Measurements from ENCODE around the gene RNF224. TPM values are rescaled to one million over a fixed set of nuclear protein-coding genes. Genes with fewer than 3 reads are reported as not detected.
"Not testable (repeated sequence)": the region's sequence is repeated elsewhere in the genome, so short reads cannot be mapped to it uniquely, and the experiment has no call there.

RNF224 gene
- total RNA-seq, 1 donor from 2014 or later = not detected

GRCh38 chr9:137241490-137242268 lies 14.4 kb downstream of the RNF224 start:
- DNase-seq (ENCODE audit: low read depth) (no peak), FAIRE-seq (no peak)
- Histone ChIP-seq H2AFZ (ENCODE audit: low read depth, low read length) (no peak overlapping the region), H3K4me1 (ENCODE audit: insufficient read depth, low read length) (peaks cover 25% of the 10 kb centered on the region), H3K27me3 (ENCODE audit: insufficient read depth, low read length) (no peaks in the 10 kb centered on the region), H3K9me3 (ENCODE audit: insufficient read depth, low read depth, low read length) (no peaks in the 10 kb centered on the region), H3K79me2 (ENCODE audit: insufficient read depth, low read length) (peaks cover 54% of the 10 kb centered on the region), H3K36me3 (ENCODE audit: insufficient read depth, low read length) (peaks cover 9% of the 10 kb centered on the region), H4K20me1 (ENCODE audit: insufficient read depth, low read length) (peaks cover 62% of the 10 kb centered on the region), H3K4me2 (ENCODE audit: low read length) (peak overlapping the region; percentile 90), H3K9ac (ENCODE audit: low read length) (peak overlapping the region; percentile 88), H3K27ac (ENCODE audit: low read depth, low read length) (peak overlapping the region; percentile 70), H3K4me3 (ENCODE audit: insufficient read depth, low read depth, low read length) (peak overlapping the region; percentile 82)
- TF ChIP-seq EZH2 (IDR thresholded peaks at IDR 0.05; ENCODE audit: insufficient read depth, low read length) = no peak
- TF ChIP-seq, protein P1, sequence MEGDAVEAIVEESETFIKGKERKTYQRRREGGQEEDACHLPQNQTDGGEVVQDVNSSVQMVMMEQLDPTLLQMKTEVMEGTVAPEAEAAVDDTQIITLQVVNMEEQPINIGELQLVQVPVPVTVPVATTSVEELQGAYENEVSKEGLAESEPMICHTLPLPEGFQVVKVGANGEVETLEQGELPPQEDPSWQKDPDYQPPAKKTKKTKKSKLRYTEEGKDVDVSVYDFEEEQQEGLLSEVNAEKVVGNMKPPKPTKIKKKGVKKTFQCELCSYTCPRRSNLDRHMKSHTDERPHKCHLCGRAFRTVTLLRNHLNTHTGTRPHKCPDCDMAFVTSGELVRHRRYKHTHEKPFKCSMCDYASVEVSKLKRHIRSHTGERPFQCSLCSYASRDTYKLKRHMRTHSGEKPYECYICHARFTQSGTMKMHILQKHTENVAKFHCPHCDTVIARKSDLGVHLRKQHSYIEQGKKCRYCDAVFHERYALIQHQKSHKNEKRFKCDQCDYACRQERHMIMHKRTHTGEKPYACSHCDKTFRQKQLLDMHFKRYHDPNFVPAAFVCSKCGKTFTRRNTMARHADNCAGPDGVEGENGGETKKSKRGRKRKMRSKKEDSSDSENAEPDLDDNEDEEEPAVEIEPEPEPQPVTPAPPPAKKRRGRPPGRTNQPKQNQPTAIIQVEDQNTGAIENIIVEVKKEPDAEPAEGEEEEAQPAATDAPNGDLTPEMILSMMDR (IDR thresholded peaks at IDR 0.05; ENCODE audit: insufficient read depth, low read depth, low read length) = no peak
- peaks cover 19% of the 10 kb centered on the region for H3K4me1 Mint-ChIP-seq (ENCODE audit: low read depth, unreplicated experiment)
- peak overlapping the region; percentile 94 for H3K4me3 Mint-ChIP-seq (ENCODE audit: unreplicated experiment)
- H3K27ac Mint-ChIP-seq (ENCODE audit: unreplicated experiment) = peak overlapping the region; percentile 75
- peaks cover 8% of the 10 kb centered on the region for H3K36me3 Mint-ChIP-seq (ENCODE audit: low read depth, unreplicated experiment)
- no peaks in the 10 kb centered on the region for H3K27me3 Mint-ChIP-seq (ENCODE audit: low read depth, unreplicated experiment)
- no peaks in the 10 kb centered on the region for H3K9me3 Mint-ChIP-seq (ENCODE audit: unreplicated experiment)

GRCh38 chr9:137242269-137243203 lies 15.2 kb downstream of the RNF224 start:
- Histone ChIP-seq H3K4me3 (ENCODE audit: insufficient read depth, low read depth, low read length) (peak overlapping the region; percentile 82), H3K27ac (ENCODE audit: low read depth, low read length) (peak overlapping the region; percentile 70), H3K4me1 (ENCODE audit: insufficient read depth, low read length) (peaks cover 25% of the 10 kb centered on the region), H3K27me3 (ENCODE audit: insufficient read depth, low read length) (no peaks in the 10 kb centered on the region), H2AFZ (ENCODE audit: low read depth, low read length) (no peak overlapping the region), H3K36me3 (ENCODE audit: insufficient read depth, low read length) (peaks cover 9% of the 10 kb centered on the region), H3K79me2 (ENCODE audit: insufficient read depth, low read length) (peaks cover 54% of the 10 kb centered on the region), H3K9me3 (ENCODE audit: insufficient read depth, low read depth, low read length) (no peaks in the 10 kb centered on the region), H4K20me1 (ENCODE audit: insufficient read depth, low read length) (peaks cover 54% of the 10 kb centered on the region), H3K4me2 (ENCODE audit: low read length) (peak overlapping the region; percentile 90), H3K9ac (ENCODE audit: low read length) (peak overlapping the region; percentile 88)
- FAIRE-seq = no peak
- peak overlapping the region; percentile 94 for H3K4me3 Mint-ChIP-seq (ENCODE audit: unreplicated experiment)
- peak overlapping the region; percentile 75 for H3K27ac Mint-ChIP-seq (ENCODE audit: unreplicated experiment)
- TF ChIP-seq EZH2 (IDR thresholded peaks at IDR 0.05; ENCODE audit: insufficient read depth, low read length) = no peak
- TF ChIP-seq, protein P1 (IDR thresholded peaks at IDR 0.05; ENCODE audit: insufficient read depth, low read depth, low read length) = no peak
- H3K36me3 Mint-ChIP-seq (ENCODE audit: low read depth, unreplicated experiment) = peaks cover 8% of the 10 kb centered on the region
- peaks cover 19% of the 10 kb centered on the region for H3K4me1 Mint-ChIP-seq (ENCODE audit: low read depth, unreplicated experiment)
- H3K9me3 Mint-ChIP-seq (ENCODE audit: unreplicated experiment) = no peaks in the 10 kb centered on the region
- no peak for DNase-seq (ENCODE audit: low read depth)
- no peaks in the 10 kb centered on the region for H3K27me3 Mint-ChIP-seq (ENCODE audit: low read depth, unreplicated experiment)

- H3K4me2 ChIP-seq (ENCODE audit: low read length) = peak overlapping the region; percentile 90
- not testable (repeated sequence) for FAIRE-seq
Observed at GRCh38 chr9:137243266-137243625, 15.9 kb downstream of the RNF224 start.

More at GRCh38 chr9:137243266-137243625, 15.9 kb downstream of the RNF224 start:
- H3K27me3 Mint-ChIP-seq (ENCODE audit: low read depth, unreplicated experiment); H3K27me3 ChIP-seq (ENCODE audit: insufficient read depth, low read length); H3K9me3 ChIP-seq (ENCODE audit: insufficient read depth, low read depth, low read length); H3K36me3 Mint-ChIP-seq (ENCODE audit: low read depth, unreplicated experiment); H3K9me3 Mint-ChIP-seq (ENCODE audit: unreplicated experiment); H2AFZ ChIP-seq (ENCODE audit: low read depth, low read length); H3K36me3 ChIP-seq (ENCODE audit: insufficient read depth, low read length); H3K27ac ChIP-seq (ENCODE audit: low read depth, low read length); DNase-seq (ENCODE audit: low read depth): not testable (repeated sequence)
- H4K20me1 ChIP-seq (ENCODE audit: insufficient read depth, low read length) = peaks cover 46% of the 10 kb centered on the region
- Mint-ChIP-seq H3K27ac (ENCODE audit: unreplicated experiment) (peak overlapping the region; percentile 75), H3K4me1 (ENCODE audit: low read depth, unreplicated experiment) (peaks cover 19% of the 10 kb centered on the region), H3K4me3 (ENCODE audit: unreplicated experiment) (peak overlapping the region; percentile 94)
- H3K4me3 ChIP-seq (ENCODE audit: insufficient read depth, low read depth, low read length) = peak overlapping the region; percentile 17
- H3K79me2 ChIP-seq (ENCODE audit: insufficient read depth, low read length) = peaks cover 49% of the 10 kb centered on the region
- peaks cover 25% of the 10 kb centered on the region for H3K4me1 ChIP-seq (ENCODE audit: insufficient read depth, low read length)
- peak overlapping the region; percentile 88 for H3K9ac ChIP-seq (ENCODE audit: low read length)
